HEK293 (cell line): ENCODE measurements around the gene TBC1D4.

Experiments used
- BCL11A ChIP-seq: fragments of 450-650 bp; formaldehyde crosslinking; IDR thresholded peaks from 2 replicates; pipeline ENCODE4 v1.5.1; 2016; ENCODE audit warnings: low read depth, missing biosample characterization, missing genetic modification characterization
- GFI1B ChIP-seq: fragments of 450-650 bp; formaldehyde crosslinking; IDR thresholded peaks from 2 replicates; pipeline ENCODE4 v1.5.1; 2016; ENCODE audit warnings: missing biosample characterization, missing genetic modification characterization
- REPIN1 ChIP-seq: fragments of 450-650 bp; formaldehyde crosslinking; IDR thresholded peaks from 2 replicates; pipeline ENCODE4 v1.5.1; 2017; ENCODE audit warnings: missing biosample characterization, missing genetic modification characterization, low read depth
- TCF7L2 ChIP-seq: IDR thresholded peaks from 2 replicates; pipeline ENCODE4 v1.6.1; 2011; ENCODE audit warnings: low read depth, mild to moderate bottlenecking, inconsistent platforms, low read length, moderate library complexity, borderline replicate concordance
- ZBTB20 ChIP-seq: fragments of 450-650 bp; formaldehyde crosslinking; IDR thresholded peaks from 2 replicates; pipeline ENCODE4 v1.5.1; 2016; ENCODE audit warnings: missing biosample characterization, missing genetic modification characterization
- ZNF184 ChIP-seq: fragments of 450-650 bp; IDR thresholded peaks from 2 replicates; pipeline ENCODE4 v1.5.1; 2018; ENCODE audit warnings: missing biosample characterization, mild to moderate bottlenecking, missing genetic modification characterization
- ZNF274 ChIP-seq, 2 experiments: fragments of 200-500 bp in 1 of 2; fragments of 450-650 bp in 1 of 2; sonication (Bioruptor generic) in 1 of 2; formaldehyde crosslinking in 1 of 2; IDR thresholded peaks; 2 replicates each; pipeline versions ENCODE4 v1.5.1 to v1.6.1; 2014 to 2016; ENCODE audit warnings: borderline replicate concordance in 1 of 2, inconsistent platforms in 1 of 2, low read length in 1 of 2, missing biosample characterization in 1 of 2, missing genetic modification characterization in 1 of 2
- ZNF449 ChIP-seq: fragments of 450-650 bp; formaldehyde crosslinking; IDR thresholded peaks from 2 replicates; pipeline ENCODE4 v1.5.1; 2017; ENCODE audit warnings: missing biosample characterization, mild to moderate bottlenecking, missing genetic modification characterization, moderate library complexity
- ZNF549 ChIP-seq: fragments of 450-650 bp; IDR thresholded peaks from 2 replicates; pipeline ENCODE4 v1.5.1; 2018; ENCODE audit warnings: missing biosample characterization, missing genetic modification characterization, mild to moderate bottlenecking, inconsistent platforms, moderate library complexity
- TF ChIP-seq, protein P1 (sequence below): fragments of 450-650 bp; formaldehyde crosslinking; IDR thresholded peaks from 2 replicates; pipeline ENCODE4 v1.5.1; 2016; ENCODE audit warnings: missing biosample characterization, missing genetic modification characterization
- TF ChIP-seq, protein P2 (sequence below): fragments of 450-650 bp; formaldehyde crosslinking; IDR thresholded peaks from 2 replicates; pipeline ENCODE4 v1.5.1; 2016; ENCODE audit warnings: missing biosample characterization, missing genetic modification characterization
- TF ChIP-seq, protein P3 (sequence below): fragments of 450-650 bp; formaldehyde crosslinking; IDR thresholded peaks from 2 replicates; pipeline ENCODE4 v1.5.1; 2016; ENCODE audit warnings: missing biosample characterization, missing genetic modification characterization, low read depth
- TF ChIP-seq, protein P4 (sequence below): fragments of 450-650 bp; formaldehyde crosslinking; IDR thresholded peaks from 2 replicates; pipeline ENCODE4 v1.5.1; 2016; ENCODE audit warnings: missing biosample characterization, missing genetic modification characterization

GRCh38 chr13:75492389-75492788 lies 10.4 kb upstream of the TBC1D4 start:
- TF ChIP-seq, protein P1, sequence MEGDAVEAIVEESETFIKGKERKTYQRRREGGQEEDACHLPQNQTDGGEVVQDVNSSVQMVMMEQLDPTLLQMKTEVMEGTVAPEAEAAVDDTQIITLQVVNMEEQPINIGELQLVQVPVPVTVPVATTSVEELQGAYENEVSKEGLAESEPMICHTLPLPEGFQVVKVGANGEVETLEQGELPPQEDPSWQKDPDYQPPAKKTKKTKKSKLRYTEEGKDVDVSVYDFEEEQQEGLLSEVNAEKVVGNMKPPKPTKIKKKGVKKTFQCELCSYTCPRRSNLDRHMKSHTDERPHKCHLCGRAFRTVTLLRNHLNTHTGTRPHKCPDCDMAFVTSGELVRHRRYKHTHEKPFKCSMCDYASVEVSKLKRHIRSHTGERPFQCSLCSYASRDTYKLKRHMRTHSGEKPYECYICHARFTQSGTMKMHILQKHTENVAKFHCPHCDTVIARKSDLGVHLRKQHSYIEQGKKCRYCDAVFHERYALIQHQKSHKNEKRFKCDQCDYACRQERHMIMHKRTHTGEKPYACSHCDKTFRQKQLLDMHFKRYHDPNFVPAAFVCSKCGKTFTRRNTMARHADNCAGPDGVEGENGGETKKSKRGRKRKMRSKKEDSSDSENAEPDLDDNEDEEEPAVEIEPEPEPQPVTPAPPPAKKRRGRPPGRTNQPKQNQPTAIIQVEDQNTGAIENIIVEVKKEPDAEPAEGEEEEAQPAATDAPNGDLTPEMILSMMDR: no peak
- TF ChIP-seq TCF7L2: no peak
- TF ChIP-seq BCL11A (tag by site-specific recombination): no peak
- no peak for TF ChIP-seq ZNF449 (tag by site-specific recombination)
- no peak for TF ChIP-seq ZNF549 (tag by site-specific recombination)
- TF ChIP-seq REPIN1 (tag by site-specific recombination): no peak
- no peak for TF ChIP-seq ZBTB20 (tag by site-specific recombination)
- TF ChIP-seq, protein P2, sequence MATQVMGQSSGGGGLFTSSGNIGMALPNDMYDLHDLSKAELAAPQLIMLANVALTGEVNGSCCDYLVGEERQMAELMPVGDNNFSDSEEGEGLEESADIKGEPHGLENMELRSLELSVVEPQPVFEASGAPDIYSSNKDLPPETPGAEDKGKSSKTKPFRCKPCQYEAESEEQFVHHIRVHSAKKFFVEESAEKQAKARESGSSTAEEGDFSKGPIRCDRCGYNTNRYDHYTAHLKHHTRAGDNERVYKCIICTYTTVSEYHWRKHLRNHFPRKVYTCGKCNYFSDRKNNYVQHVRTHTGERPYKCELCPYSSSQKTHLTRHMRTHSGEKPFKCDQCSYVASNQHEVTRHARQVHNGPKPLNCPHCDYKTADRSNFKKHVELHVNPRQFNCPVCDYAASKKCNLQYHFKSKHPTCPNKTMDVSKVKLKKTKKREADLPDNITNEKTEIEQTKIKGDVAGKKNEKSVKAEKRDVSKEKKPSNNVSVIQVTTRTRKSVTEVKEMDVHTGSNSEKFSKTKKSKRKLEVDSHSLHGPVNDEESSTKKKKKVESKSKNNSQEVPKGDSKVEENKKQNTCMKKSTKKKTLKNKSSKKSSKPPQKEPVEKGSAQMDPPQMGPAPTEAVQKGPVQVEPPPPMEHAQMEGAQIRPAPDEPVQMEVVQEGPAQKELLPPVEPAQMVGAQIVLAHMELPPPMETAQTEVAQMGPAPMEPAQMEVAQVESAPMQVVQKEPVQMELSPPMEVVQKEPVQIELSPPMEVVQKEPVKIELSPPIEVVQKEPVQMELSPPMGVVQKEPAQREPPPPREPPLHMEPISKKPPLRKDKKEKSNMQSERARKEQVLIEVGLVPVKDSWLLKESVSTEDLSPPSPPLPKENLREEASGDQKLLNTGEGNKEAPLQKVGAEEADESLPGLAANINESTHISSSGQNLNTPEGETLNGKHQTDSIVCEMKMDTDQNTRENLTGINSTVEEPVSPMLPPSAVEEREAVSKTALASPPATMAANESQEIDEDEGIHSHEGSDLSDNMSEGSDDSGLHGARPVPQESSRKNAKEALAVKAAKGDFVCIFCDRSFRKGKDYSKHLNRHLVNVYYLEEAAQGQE: no peak
- no peak for TF ChIP-seq ZNF274 (IDR thresholded peaks at IDR 0.05; ENCODE audit: low read length)
- no peak for TF ChIP-seq ZNF274 (tag by site-specific recombination; IDR thresholded peaks at IDR 0.05; ENCODE audit: borderline replicate concordance)
- TF ChIP-seq, protein P3, sequence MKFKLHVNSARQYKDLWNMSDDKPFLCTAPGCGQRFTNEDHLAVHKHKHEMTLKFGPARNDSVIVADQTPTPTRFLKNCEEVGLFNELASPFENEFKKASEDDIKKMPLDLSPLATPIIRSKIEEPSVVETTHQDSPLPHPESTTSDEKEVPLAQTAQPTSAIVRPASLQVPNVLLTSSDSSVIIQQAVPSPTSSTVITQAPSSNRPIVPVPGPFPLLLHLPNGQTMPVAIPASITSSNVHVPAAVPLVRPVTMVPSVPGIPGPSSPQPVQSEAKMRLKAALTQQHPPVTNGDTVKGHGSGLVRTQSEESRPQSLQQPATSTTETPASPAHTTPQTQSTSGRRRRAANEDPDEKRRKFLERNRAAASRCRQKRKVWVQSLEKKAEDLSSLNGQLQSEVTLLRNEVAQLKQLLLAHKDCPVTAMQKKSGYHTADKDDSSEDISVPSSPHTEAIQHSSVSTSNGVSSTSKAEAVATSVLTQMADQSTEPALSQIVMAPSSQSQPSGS (tag by site-specific recombination): no peak
- TF ChIP-seq, protein P4, sequence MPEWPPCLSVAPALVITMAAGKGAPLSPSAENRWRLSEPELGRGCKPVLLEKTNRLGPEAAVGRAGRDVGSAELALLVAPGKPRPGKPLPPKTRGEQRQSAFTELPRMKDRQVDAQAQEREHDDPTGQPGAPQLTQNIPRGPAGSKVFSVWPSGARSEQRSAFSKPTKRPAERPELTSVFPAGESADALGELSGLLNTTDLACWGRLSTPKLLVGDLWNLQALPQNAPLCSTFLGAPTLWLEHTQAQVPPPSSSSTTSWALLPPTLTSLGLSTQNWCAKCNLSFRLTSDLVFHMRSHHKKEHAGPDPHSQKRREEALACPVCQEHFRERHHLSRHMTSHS (tag by site-specific recombination): no peak
- no peak for TF ChIP-seq GFI1B
- TF ChIP-seq ZNF184: no peak
